Stimulated activated CD4-positive, alpha-beta T cell treated with anti-CD3 and anti-CD28 coated beads, Interleukin-2, amount 100 ng/mL, for 4 hours (primary cell): ENCODE data around the gene CUTA.

ENCODE experiments used
- DNase-seq: peaks from one replicate; pipeline ENCODE4 v3.0.0-alpha.2; 2020; ENCODE audit warnings: low read depth

The CUTA gene

GRCh38 chr6:33417903-33418689 is at the start of gene CUTA:
Gene CUTA, minus strand, starts transcription at chr6:33418107. Its CDS starts 107 bp downstream, at chr6:33418000.
- DNase-seq = peak; percentile 99

GRCh38 chr6:33467091-33467490 is 49.2 kb upstream of the CUTA start:
- DNase-seq = no peak

- DNase-seq = no peak
Observed at GRCh38 chr6:33466075-33466735, 48.3 kb upstream of the CUTA start.

- DNase-seq = no peak
Observed at GRCh38 chr6:33459226-33459625, 41.3 kb upstream of the CUTA start.

GRCh38 chr6:33458676-33459075 is 40.8 kb upstream of the CUTA start:
- DNase-seq = no peak

GRCh38 chr6:33456156-33456555 is 38.2 kb upstream of the CUTA start:
- no peak for DNase-seq

- no peak for DNase-seq
Observed at GRCh38 chr6:33455051-33455450, 37.1 kb upstream of the CUTA start.

- DNase-seq = peak; percentile 89
Observed at GRCh38 chr6:33454009-33454946, 36.4 kb upstream of the CUTA start, which contains the start of gene ZBTB9. Gene ZBTB9, plus strand, starts transcription at chr6:33454576. Its CDS starts 525 bp downstream, at chr6:33455101.

- no peak for DNase-seq
Observed at GRCh38 chr6:33453393-33454008, 35.6 kb upstream of the CUTA start.

GRCh38 chr6:33452496-33452895 is 34.6 kb upstream of the CUTA start:
- DNase-seq = no peak

GRCh38 chr6:33451606-33452005 is 33.7 kb upstream of the CUTA start:
- no peak for DNase-seq

GRCh38 chr6:33450434-33450833 is 32.5 kb upstream of the CUTA start:
- DNase-seq = no peak

- DNase-seq = no peak
Observed at GRCh38 chr6:33446356-33446755, 28.4 kb upstream of the CUTA start.

- no peak for DNase-seq
Observed at GRCh38 chr6:33445119-33445603, 27.3 kb upstream of the CUTA start.

- DNase-seq = no peak
Observed at GRCh38 chr6:33443619-33444504, 26.0 kb upstream of the CUTA start.

- no peak for DNase-seq
Observed at GRCh38 chr6:33443025-33443424, 25.1 kb upstream of the CUTA start.

- DNase-seq = no peak
Observed at GRCh38 chr6:33442283-33442682, 24.4 kb upstream of the CUTA start.

- DNase-seq = no peak
Observed at GRCh38 chr6:33441457-33441856, 23.6 kb upstream of the CUTA start.

- DNase-seq = no peak
Observed at GRCh38 chr6:33440649-33441309, 22.9 kb upstream of the CUTA start.
